HT1080 (cell line): ENCODE data around the gene TMEM237. TPM values are rescaled to one million over a fixed set of nuclear protein-coding genes. Genes with fewer than 3 reads are reported as not detected.
"Not testable (repeated sequence)": the region's sequence is repeated elsewhere in the genome, so short reads cannot be mapped to it uniquely, and the experiment has no call there.

Experiments
- DNase-seq: peaks from one replicate; pipeline ENCODE4 v3.0.0-alpha.2; 2015; ENCODE audit warnings: low read depth
- polyA plus RNA-seq, 2 experiments: library from polyadenylated mRNA; depleted of rRNA; stranded (reverse); fragments of >200 nt; gene quantifications; 2 replicates each; pipeline ENCODE4 v1.2.3, GENCODE V29; 2015
- total RNA-seq: library from RNA; depleted of rRNA; stranded (reverse); fragments of >200 nt; shearing (Covaris generic); gene quantifications from 2 replicates; pipeline ENCODE4 v1.2.3, GENCODE V29; 2014; rRNA removed

The TMEM237 gene
- 19.5 and 23.2 TPM in 2 replicates for total RNA-seq
- polyA plus RNA-seq (2015; cell fraction: cytosol; rRNA removed) = 15.0 and 16.1 TPM in 2 replicates
- polyA plus RNA-seq (2015; cell fraction: nucleus; rRNA removed) = 19.4 and 25.4 TPM in 2 replicates

- no peak for DNase-seq
Observed at GRCh38 chr2:201643216-201643890, at the start of gene TMEM237. Gene TMEM237 (minus strand): TSS chr2:201643503. CDS start chr2:201643400, 103 bp downstream.

GRCh38 chr2:201685156-201685555 lies 41.9 kb upstream of the TMEM237 start:
- DNase-seq = no peak

- no peak for DNase-seq
Observed at GRCh38 chr2:201680743-201681142, 37.4 kb upstream of the TMEM237 start.

- DNase-seq = no peak
Observed at GRCh38 chr2:201678401-201678800, 35.1 kb upstream of the TMEM237 start.

- DNase-seq = no peak
Observed at GRCh38 chr2:201675454-201675853, 32.2 kb upstream of the TMEM237 start.

- no peak for DNase-seq
Observed at GRCh38 chr2:201674794-201675193, 31.5 kb upstream of the TMEM237 start.

- no peak for DNase-seq
Observed at GRCh38 chr2:201674298-201674697, 31.0 kb upstream of the TMEM237 start.

- DNase-seq = no peak
Observed at GRCh38 chr2:201673546-201673945, 30.2 kb upstream of the TMEM237 start.

- not testable (repeated sequence) for DNase-seq
Observed at GRCh38 chr2:201671205-201671604, 27.9 kb upstream of the TMEM237 start.

- DNase-seq = no peak
Observed at GRCh38 chr2:201669865-201670264, 26.6 kb upstream of the TMEM237 start.

GRCh38 chr2:201668402-201668910 lies 25.2 kb upstream of the TMEM237 start:
- no peak for DNase-seq

- no peak for DNase-seq
Observed at GRCh38 chr2:201664334-201664733, 21.0 kb upstream of the TMEM237 start.

GRCh38 chr2:201661366-201661765 lies 18.1 kb upstream of the TMEM237 start:
- DNase-seq = no peak

GRCh38 chr2:201660293-201660895 lies 17.1 kb upstream of the TMEM237 start:
- DNase-seq = no peak

GRCh38 chr2:201656740-201657139 lies 13.4 kb upstream of the TMEM237 start:
- DNase-seq = no peak

- no peak for DNase-seq
Observed at GRCh38 chr2:201656102-201656501, 12.8 kb upstream of the TMEM237 start.

- peak; percentile 39 for DNase-seq
Observed at GRCh38 chr2:201654616-201655384, 11.5 kb upstream of the TMEM237 start.

GRCh38 chr2:201653221-201653620 lies 9.9 kb upstream of the TMEM237 start:
- DNase-seq = no peak

- no peak for DNase-seq
Observed at GRCh38 chr2:201649442-201649841, 6.1 kb upstream of the TMEM237 start.

- DNase-seq = no peak
Observed at GRCh38 chr2:201647431-201647830, 4.1 kb upstream of the TMEM237 start.

- no peak for DNase-seq
Observed at GRCh38 chr2:201644001-201644400, 698 bp upstream of the TMEM237 start.
